Body of pancreas (tissue), 4 donors: ENCODE data around the gene RERG.

Source experiments
- POLR2A ChIP-seq, 3 donors: fragments of 450-650 bp; IDR thresholded peaks; one replicate each; pipeline ENCODE4 v1.6.1; 2016; ENCODE audit warnings: antibody characterized with exemption in 3 of 3, mild to moderate bottlenecking in 2 of 3
- TF ChIP-seq, protein P1 (sequence below), 7 experiments: fragments of 450-650 bp in 4 of 7; fragments of 200-600 bp in 3 of 7; sonication (generic) in 3 of 7; IDR thresholded peaks; one replicate each; pipeline ENCODE4 v1.5.1; 2016 to 2019; ENCODE audit warnings: antibody characterized with exemption in 7 of 7

DNA sequence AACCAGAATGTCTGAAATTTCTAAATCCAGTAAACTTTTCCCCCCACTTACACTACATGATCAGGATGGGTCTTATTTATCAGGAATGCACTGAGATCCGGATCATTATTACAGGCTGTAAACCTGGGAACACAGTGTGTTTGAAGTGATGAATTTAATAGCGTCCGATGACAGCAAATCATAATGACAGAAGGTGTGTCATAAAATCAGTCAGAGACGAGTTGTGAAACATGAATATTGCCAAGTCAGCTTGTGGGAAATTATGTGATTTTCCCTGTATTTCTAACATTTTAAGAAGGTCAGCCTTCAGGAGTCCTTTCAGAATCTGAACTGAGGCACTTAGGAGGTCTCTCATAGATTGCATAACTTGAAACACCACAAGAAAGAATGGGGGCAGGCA is 36.7 kb downstream of the RERG start:
- TF ChIP-seq, protein P1, sequence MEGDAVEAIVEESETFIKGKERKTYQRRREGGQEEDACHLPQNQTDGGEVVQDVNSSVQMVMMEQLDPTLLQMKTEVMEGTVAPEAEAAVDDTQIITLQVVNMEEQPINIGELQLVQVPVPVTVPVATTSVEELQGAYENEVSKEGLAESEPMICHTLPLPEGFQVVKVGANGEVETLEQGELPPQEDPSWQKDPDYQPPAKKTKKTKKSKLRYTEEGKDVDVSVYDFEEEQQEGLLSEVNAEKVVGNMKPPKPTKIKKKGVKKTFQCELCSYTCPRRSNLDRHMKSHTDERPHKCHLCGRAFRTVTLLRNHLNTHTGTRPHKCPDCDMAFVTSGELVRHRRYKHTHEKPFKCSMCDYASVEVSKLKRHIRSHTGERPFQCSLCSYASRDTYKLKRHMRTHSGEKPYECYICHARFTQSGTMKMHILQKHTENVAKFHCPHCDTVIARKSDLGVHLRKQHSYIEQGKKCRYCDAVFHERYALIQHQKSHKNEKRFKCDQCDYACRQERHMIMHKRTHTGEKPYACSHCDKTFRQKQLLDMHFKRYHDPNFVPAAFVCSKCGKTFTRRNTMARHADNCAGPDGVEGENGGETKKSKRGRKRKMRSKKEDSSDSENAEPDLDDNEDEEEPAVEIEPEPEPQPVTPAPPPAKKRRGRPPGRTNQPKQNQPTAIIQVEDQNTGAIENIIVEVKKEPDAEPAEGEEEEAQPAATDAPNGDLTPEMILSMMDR (IDR thresholded peaks at IDR 0.05) = no peak
- no peak for TF ChIP-seq POLR2A (IDR thresholded peaks at IDR 0.05)
